Activated T-cell treated with anti-CD3 and anti-CD28 coated beads, Interleukin-2, amount 50 U/mL, for 24 hours (primary cell): ENCODE measurements around the gene COPE.
"Not testable (repeated sequence)": the region's sequence is repeated elsewhere in the genome, so short reads cannot be mapped to it uniquely, and the experiment has no call there.

Experiments used
- DNase-seq: peaks from one replicate; pipeline ENCODE4 v3.0.0-alpha.2; 2020
- H3K27ac Mint-ChIP-seq: 2 replicates; pipeline ENCODE4 v1.8.0; 2020; ENCODE audit warnings: mild to moderate bottlenecking, mixed read lengths
- H3K27me3 Mint-ChIP-seq: 2 replicates; pipeline ENCODE4 v1.8.0; 2020; ENCODE audit warnings: mixed read lengths
- H3K36me3 Mint-ChIP-seq: 2 replicates; pipeline ENCODE4 v1.8.0; 2020; ENCODE audit warnings: low read depth, mixed read lengths
- H3K4me1 Mint-ChIP-seq: 2 replicates; pipeline ENCODE4 v1.8.0; 2020; ENCODE audit warnings: low read depth, mixed read lengths
- H3K4me3 Mint-ChIP-seq: 2 replicates; pipeline ENCODE4 v1.8.0; 2020; ENCODE audit warnings: mild to moderate bottlenecking, moderate library complexity, mixed read lengths
- H3K9me3 Mint-ChIP-seq: 2 replicates; pipeline ENCODE4 v1.8.0; 2020; ENCODE audit warnings: mixed read lengths

COPE gene

DNA sequence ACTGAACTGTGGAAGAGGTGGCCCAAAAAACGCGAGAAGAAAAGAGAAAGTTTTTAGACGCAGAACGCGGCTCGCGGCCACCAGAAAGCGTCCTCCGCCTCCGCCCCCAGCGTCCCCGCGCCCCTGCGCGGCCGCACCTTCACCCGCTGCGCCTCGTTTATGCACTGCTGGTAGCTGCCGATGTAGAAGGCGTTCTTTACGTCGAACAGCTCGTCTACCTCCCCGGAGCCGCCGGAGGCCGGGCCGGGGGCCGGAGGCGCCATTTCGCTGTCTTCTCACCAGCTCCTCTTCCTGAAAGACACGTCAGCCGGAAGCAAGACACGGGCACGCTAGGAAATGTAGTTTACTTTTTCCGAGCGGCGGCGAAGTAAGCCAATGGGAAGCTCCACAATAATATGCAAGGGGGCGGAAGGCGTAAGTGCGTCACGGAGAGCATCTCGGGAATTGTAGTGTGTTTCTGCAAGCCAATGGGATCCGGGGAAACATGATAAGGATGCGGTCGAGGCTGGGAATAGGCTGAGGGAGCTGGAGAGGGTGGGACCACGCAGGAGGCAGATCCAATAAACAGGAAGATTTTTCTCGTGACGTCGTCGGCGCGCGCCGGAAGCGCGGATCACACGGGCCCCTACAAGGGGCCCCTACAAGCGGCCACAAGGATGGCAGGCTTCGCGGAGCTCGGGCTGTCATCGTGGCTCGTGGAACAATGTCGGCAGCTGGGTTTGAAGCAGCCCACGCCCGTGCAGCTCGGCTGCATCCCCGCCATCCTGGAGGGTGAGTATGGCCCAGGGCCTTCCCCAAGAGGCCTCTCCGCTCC is at the start of gene COPE, which contains the start of gene DDX49:
COPE (minus strand) TSS at position 302 of the 814 bp plus-strand sequence; CDS start at position 263, 39 bp downstream.
DDX49 (plus strand) TSS at position 630 of the 814 bp plus-strand sequence; CDS start at position 657, 27 bp downstream.
- H3K4me1 Mint-ChIP-seq = peaks cover 45% of the 10 kb centered on the region

DNA sequence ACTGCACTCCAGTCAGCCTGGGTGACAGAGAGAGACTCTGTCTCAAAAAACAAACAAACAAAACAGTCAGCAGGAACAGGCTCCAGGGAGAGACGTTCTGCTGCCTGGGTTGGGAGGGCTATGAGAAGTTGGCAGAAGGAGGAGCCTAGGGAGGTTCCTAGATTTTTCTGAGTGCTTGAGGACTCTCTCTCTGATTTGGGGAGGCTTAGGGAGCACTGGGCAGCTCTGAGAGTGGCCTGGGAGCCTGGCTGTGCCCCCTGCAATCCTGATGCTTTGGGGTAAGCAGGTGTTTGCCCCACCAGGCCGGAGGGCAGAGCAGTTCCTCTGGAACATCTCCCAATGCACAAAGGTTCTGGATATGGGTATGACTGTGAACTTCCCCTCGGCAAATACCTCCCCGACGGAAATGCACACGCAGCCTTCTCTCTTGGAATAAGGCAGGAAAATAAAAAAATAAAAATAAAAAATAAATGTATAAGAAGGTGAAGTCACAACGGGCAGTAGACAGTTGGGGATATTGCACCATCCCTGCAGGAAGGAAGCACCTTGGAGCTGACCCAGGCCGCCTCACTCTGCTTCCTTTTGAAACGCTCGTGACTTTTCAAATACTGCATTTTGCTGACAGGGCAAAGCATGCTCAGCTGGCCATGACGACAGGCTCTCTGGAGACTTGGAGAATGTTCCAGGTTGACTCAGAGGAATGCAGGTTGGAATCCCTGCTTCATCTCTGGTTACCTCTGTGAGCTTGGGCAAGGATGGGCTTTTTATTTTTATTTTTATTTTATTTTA is 48.4 kb upstream of the COPE start:
- Mint-ChIP-seq H3K36me3 (no peaks in the 10 kb centered on the region), H3K4me1 (peaks cover 4% of the 10 kb centered on the region), H3K9me3 (no peaks in the 10 kb centered on the region), H3K4me3 (no peak overlapping the region), H3K27ac (no peak overlapping the region), H3K27me3 (peaks cover 18% of the 10 kb centered on the region)
- no peak for DNase-seq

More for the DNA sequence above, at the start of gene COPE, which contains the start of gene DDX49:
- Mint-ChIP-seq H3K27me3 (no peaks in the 10 kb centered on the region), H3K4me3 (peak within 1 kb of the TSS; percentile 94), H3K27ac (peak within 1 kb of the TSS; percentile 97), H3K36me3 (peaks cover 86% of the 10 kb centered on the region), H3K9me3 (no peaks in the 10 kb centered on the region)
- DNase-seq = peak; percentile 97

DNA sequence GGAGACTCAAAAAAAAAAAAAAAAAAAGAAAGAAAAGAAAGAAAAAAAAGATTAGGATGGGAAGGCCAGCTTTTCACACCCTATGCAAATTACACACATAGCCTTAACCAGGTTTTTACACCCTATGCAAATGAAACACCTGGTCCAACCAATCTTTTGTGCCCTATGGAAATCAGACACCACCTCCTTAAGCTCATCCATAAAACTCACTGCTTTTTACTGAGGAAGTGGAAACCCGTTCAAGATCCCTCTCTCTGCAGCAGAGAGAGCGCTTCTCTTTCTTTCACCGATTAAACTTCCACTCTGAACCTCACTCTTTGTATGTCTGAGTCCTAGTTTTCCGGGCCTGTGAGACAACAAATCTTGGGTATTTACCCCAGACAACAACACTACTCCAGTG is 47.1 kb upstream of the COPE start:
- no peak overlapping the region for H3K4me3 Mint-ChIP-seq
- no peak for DNase-seq
- H3K36me3 Mint-ChIP-seq = no peaks in the 10 kb centered on the region
- peaks cover 13% of the 10 kb centered on the region for H3K4me1 Mint-ChIP-seq
- peaks cover 24% of the 10 kb centered on the region for H3K27me3 Mint-ChIP-seq
- no peak overlapping the region for H3K27ac Mint-ChIP-seq
- no peaks in the 10 kb centered on the region for H3K9me3 Mint-ChIP-seq

DNA sequence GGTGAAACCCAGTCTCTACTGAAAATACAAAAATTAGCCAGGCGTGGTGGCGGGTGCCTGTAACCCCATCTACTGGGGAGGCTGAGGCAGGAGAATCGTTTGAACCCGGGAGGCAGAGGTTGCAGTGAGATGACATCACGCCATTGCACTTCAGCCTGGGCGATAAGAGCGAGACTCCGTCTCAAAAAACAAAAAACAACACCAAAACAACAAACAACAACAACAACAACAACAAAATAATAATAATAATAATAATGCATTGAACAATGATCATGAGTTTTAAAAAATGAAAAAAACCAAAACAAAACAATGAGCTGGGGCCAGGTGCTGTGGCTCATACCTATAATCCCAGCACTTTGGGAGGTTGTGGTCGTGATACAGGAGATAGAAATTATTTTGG is 44.9 kb upstream of the COPE start:
- Mint-ChIP-seq H3K9me3 (no peaks in the 10 kb centered on the region), H3K36me3 (no peaks in the 10 kb centered on the region), H3K27me3 (peaks cover 24% of the 10 kb centered on the region), H3K4me1 (peaks cover 9% of the 10 kb centered on the region), H3K27ac (no peak overlapping the region), H3K4me3 (no peak overlapping the region)
- DNase-seq = no peak

DNA sequence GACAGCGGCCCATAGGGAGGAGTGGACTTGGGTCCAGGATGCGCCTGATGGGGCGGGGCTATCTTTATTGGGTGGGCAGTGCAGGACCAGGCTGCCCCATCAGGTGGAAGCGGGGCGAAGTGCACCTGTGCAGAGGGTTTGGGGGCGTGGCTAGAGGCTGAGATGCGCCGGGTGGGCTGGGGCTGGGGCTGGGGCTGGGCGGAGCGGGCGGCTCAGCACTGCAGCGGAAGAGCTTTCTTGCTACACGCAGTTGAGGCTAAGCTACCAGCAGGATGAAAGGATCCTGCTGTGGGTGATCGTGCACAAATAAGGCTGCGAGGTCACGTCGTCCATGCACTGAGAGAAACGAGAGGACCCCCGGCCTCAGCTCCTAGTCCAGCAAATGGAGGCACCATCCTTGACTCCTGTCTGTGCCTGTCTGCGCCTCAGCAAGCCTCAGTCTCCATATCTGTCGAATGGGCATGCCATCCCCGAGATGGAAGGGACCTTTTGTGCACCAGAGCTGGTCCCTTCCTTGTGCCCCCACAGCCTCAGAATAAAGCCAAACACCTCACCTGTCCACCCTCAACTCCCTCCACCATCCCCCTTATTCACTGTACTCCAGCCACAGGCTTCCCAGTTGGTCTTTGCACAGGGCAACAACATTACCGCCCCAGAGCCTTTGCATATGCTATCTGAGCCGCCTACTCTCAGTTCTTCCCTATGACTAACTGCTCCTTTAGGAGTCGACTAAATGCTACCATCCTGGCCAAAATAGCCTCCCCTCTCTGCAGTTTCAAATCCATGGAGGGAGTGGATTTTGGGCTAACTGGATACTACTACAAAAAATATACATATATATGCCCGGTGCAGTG is 42.8 kb upstream of the COPE start:
- Mint-ChIP-seq H3K4me3 (no peak overlapping the region), H3K4me1 (peaks cover 8% of the 10 kb centered on the region), H3K27me3 (peaks cover 17% of the 10 kb centered on the region), H3K27ac (no peak overlapping the region), H3K36me3 (no peaks in the 10 kb centered on the region), H3K9me3 (no peaks in the 10 kb centered on the region)
- no peak for DNase-seq

DNA sequence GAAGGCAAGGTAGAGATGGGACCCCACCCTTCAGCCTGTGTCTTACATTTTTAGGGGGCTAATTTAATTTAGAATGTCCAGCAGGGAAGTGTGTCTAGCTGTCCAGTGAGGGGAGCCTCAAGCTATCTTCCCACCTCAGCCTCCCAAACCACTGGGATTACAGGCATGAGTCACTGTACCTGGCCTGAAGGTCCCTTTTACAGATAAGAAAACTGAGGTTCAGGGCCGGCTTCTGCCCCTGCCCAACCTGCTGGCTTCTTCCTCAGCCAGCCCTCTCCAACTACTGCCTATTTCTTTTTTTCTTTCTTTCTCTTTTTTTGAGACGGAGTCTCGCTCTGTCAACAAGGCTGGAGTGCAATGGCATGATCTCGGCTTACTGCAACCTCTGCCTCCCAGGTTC is 41.2 kb upstream of the COPE start:
- no peak for DNase-seq
- Mint-ChIP-seq H3K4me1 (peaks cover 8% of the 10 kb centered on the region), H3K4me3 (no peak overlapping the region), H3K9me3 (no peaks in the 10 kb centered on the region), H3K27ac (no peak overlapping the region), H3K27me3 (peaks cover 17% of the 10 kb centered on the region), H3K36me3 (no peaks in the 10 kb centered on the region)

DNA sequence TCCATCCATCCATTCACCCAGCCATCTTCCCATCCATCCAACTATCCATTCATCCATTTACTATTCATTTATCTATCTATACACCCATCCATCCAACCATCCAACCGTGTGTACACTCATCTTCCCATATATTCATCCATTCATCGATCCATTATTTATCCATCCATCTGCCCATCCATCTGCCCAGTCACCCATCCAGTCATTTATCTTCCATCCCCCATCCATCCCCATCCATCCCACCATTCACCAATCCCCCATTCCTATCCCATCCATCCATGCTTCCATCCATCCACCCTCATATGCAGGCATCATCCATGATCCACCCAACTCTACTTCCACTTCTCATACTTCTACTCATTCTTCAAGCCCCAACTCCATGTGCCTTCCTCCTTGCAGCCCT is 35.9 kb upstream of the COPE start:
- Mint-ChIP-seq H3K4me1 (no peaks in the 10 kb centered on the region), H3K9me3 (no peaks in the 10 kb centered on the region), H3K27me3 (peaks cover 4% of the 10 kb centered on the region), H3K4me3 (no peak overlapping the region), H3K27ac (no peak overlapping the region), H3K36me3 (no peaks in the 10 kb centered on the region)
- no peak for DNase-seq

DNA sequence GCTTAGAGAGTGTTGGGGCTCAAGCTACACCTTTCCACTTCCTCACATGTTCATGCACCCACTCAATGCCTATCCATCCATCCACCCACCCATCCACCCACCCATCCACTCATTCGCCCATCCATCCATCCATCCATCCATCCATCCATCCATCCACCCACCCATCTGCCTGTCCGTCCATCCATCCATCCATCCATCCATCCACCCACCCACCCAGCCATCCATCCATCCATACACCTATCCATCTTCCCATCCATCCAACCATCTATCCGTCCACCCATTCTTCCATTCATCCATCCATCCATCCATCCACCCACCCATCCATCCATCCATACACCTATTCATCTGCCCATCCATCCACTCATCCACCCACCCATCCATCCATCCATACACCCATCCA is 34.9 kb upstream of the COPE start:
- H3K4me3 Mint-ChIP-seq = no peak overlapping the region
- H3K27me3 Mint-ChIP-seq = peaks cover 4% of the 10 kb centered on the region
- H3K4me1 Mint-ChIP-seq = no peaks in the 10 kb centered on the region
- H3K9me3 Mint-ChIP-seq = no peaks in the 10 kb centered on the region
- DNase-seq = no peak
- no peaks in the 10 kb centered on the region for H3K36me3 Mint-ChIP-seq
- no peak overlapping the region for H3K27ac Mint-ChIP-seq

DNA sequence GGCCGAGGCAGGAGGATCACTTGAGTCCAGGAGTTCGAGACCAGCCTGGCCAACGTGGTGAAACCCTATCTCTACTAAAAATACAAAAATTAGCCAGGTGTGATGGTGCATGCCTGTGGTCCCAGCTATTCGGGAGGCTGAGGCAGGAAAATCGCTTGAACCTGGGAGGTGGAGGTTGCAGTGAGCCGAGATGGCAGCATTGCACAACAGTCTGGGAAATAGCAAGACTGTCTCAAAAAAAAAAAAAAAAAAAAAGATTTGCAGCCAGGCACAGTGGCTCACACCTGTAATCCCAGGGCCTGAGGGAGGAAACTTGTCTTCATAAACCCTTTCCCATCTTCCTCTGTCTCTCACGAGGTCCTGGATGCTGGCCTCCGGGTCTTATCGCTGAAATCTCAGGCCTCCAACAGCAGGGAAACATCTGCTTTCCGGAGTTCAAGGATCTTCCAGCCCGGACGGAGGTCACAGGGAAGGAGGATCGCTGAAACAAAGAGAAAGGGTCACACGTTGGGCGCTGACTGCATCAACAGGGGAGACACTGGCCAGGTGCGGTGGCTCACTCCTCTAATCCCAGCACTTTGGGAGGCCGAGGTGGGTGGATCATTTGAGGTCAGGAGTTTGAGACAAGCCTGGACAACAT is 33.3 kb upstream of the COPE start:
- H3K9me3 Mint-ChIP-seq, H3K27me3 Mint-ChIP-seq, H3K4me3 Mint-ChIP-seq, H3K4me1 Mint-ChIP-seq, DNase-seq, H3K27ac Mint-ChIP-seq, H3K36me3 Mint-ChIP-seq: not testable (repeated sequence)

DNA sequence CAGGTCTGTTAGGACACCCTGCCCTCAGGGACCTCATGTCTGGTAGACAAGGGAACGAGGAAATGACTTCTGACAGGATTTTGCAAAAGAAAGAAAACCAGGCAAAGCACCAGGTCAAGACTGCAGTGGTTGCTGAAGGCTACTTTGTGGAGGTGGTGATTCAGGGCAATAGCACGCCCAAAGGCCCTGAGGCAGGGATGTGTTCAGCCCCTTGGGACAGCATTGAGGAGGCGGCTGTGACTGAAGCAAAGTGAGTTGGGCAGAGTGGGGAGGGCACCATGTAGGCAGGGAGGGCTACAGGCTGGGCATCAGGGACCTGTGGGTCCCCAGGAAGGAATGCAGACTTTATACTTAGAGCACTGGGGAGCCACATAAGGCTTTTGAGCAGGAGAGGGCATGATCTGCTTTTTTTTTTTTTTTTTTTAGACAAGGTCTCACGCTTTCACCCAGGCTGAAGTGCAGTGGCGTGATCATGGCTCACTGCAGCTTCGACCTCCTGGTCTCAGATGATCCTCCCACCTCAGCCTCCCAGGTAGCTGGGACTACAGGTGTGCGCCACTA is 32.6 kb upstream of the COPE start:
- H3K36me3 Mint-ChIP-seq = no peaks in the 10 kb centered on the region
- H3K9me3 Mint-ChIP-seq = no peaks in the 10 kb centered on the region
- H3K4me1 Mint-ChIP-seq = no peaks in the 10 kb centered on the region
- H3K27me3 Mint-ChIP-seq = peaks cover 4% of the 10 kb centered on the region
- H3K27ac Mint-ChIP-seq = no peak overlapping the region
- no peak overlapping the region for H3K4me3 Mint-ChIP-seq
- no peak for DNase-seq

DNA sequence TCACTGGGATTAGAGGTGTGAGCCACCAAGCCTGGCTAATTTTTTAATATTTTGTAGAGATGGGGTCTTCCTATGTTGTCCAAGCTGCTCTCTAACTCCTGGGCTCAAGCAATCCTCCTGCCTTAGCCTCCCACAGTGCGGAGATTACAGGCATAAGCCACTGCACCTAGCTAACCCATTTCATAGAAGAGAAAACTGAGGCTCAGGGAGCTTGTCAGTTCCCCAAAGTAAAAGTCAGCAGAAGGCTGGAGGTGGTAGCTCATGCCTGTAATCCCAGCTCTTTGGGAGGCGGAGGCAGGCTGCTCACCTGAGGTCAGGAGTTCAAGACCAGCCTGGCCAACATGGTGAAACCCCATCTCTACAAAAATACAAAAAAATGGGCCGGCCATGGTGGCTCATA is 30.7 kb upstream of the COPE start:
- no peaks in the 10 kb centered on the region for H3K36me3 Mint-ChIP-seq
- H3K27ac Mint-ChIP-seq = no peak overlapping the region
- peaks cover 4% of the 10 kb centered on the region for H3K27me3 Mint-ChIP-seq
- no peak for DNase-seq
- no peak overlapping the region for H3K4me3 Mint-ChIP-seq
- no peaks in the 10 kb centered on the region for H3K9me3 Mint-ChIP-seq
- no peaks in the 10 kb centered on the region for H3K4me1 Mint-ChIP-seq

DNA sequence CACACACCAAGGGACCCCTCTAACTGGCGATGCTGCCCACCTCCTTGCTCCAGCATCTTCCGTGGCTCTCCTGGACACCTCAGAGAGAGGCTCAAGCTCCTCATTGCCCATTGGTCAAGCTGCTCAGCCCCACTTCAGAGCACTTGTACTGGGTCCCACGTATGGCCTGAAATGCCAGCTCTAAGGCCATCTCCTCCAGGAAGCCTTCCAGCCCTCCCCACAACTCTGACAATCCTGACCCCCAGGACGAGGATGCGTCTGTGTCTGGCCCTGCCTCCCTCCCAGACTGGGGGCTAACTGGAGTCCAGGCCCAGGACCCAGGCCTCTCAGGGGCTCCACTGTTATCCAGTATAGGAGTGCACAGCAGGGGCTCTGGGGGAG is 29.8 kb upstream of the COPE start:
- Mint-ChIP-seq H3K9me3 (no peaks in the 10 kb centered on the region), H3K4me1 (no peaks in the 10 kb centered on the region), H3K27me3 (peaks cover 4% of the 10 kb centered on the region), H3K4me3 (no peak overlapping the region), H3K36me3 (no peaks in the 10 kb centered on the region), H3K27ac (no peak overlapping the region)
- no peak for DNase-seq

DNA sequence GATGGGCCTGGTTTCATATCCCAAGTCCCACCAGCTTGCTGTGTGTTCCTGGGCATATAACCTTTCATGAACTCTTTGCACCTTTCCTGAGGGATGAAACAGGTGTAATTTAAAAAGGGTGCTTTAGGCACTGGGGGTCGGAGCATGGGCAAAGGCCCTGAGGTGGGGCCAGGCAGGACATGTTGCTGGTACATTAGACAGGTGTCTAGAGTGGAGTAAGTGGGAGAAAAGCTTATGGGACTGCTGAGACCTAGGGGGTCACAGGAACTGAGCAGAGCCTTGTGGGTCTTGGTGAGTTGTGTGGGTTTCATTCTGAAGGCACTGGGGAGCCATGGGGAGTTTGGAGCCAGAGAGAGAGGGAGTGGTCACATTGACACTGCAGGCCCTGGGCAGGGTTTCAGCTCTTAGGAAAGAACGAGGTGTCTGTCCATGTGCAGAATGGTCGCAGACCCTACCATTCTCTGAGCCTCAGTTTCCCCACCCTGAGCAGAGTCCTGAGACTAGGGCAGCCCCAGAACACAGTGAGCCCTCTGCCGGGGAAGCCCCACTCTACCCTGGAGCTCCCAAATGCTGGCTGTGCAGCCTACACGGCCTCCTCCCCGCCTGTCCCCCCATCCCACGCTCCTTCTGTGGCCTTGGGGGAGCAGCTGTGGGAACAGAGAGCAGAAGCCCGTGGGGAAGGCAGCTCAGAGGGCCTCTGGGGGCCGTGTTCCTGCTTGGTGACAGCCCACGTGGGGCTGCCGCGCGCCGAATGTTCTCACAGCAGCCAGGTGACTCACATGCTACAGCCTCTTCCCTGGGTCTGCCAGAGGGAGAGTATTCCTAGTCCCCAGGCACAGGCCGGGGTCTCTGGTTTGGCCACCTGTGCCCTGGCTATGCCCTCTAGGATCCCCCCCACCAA is 29.1 kb upstream of the COPE start:
- Mint-ChIP-seq H3K4me3 (no peak overlapping the region), H3K36me3 (no peaks in the 10 kb centered on the region), H3K4me1 (no peaks in the 10 kb centered on the region), H3K27me3 (peaks cover 4% of the 10 kb centered on the region), H3K9me3 (no peaks in the 10 kb centered on the region), H3K27ac (no peak overlapping the region)
- no peak for DNase-seq
